Measurements from ENCODE around the gene CFAP410. TPM values are rescaled to one million over a fixed set of nuclear protein-coding genes. Genes with fewer than 3 reads are reported as not detected.

Gene CFAP410
- total and polyA plus RNA-seq, 2 donors (not counting 1 experiment from before 2014, with no cell fraction given) = 69.2 to 98.8 TPM

GRCh38 chr21:44306936-44307704, 32.1 kb downstream of the CFAP410 start:
- peaks cover 20 to 31% of the 10 kb centered on the region in 2 donors for H3K4me1 ChIP-seq (ENCODE audit: control insufficient read depth in 2 of 2, insufficient read depth in 2 of 2, low read length in 2 of 2)
- Mint-ChIP-seq H3K4me1 (peaks cover 26% of the 10 kb centered on the region), H3K4me3 (no peak overlapping the region), H3K27ac (peak overlapping the region; percentile 56), H3K9me3 (ENCODE audit: insufficient read depth) (no peaks in the 10 kb centered on the region), H3K27me3 (no peaks in the 10 kb centered on the region)
- 97% methylated on average over 17 of the region's 21 CpGs for WGBS (ENCODE audit: insufficient coverage)
- no peaks in the 10 kb centered on the region for H3K27me3 ChIP-seq (replicated peaks in 1 of 4; ENCODE audit: control extremely low read depth in 1 of 4, control insufficient read depth in 3 of 4, insufficient read depth in 4 of 4, low read length in 3 of 4)
- peaks cover 86% of the 10 kb centered on the region for H3K79me2 ChIP-seq (ENCODE audit: control insufficient read depth, insufficient read depth, low read length)
- H3K4me2 ChIP-seq (replicated peaks; ENCODE audit: low read depth, low read length, poor library complexity, severe bottlenecking) = no peak overlapping the region
- H3K4me3 ChIP-seq (ENCODE audit: control extremely low read depth in 1 of 5, extremely low read depth in 1 of 5, insufficient read depth in 1 of 5, low read depth in 2 of 5, low read length in 4 of 5) = no peak overlapping the region
- ATAC-seq (ENCODE audit: low read depth) (no peak), DNase-seq (no peak)
- H3K9me3 ChIP-seq (ENCODE audit: control extremely low read depth in 1 of 3, control insufficient read depth in 2 of 3, insufficient read depth in 1 of 3, low read length in 2 of 3) = no peaks in the 10 kb centered on the region
- H4K20me1 ChIP-seq (ENCODE audit: control insufficient read depth, insufficient read depth, low read length, poor library complexity, severe bottlenecking) = peaks cover 92% of the 10 kb centered on the region
- H3K36me3 ChIP-seq (replicated peaks in 1 of 2; ENCODE audit: control extremely low read depth in 1 of 2, control insufficient read depth in 1 of 2, extremely low read depth in 1 of 2, insufficient read depth in 2 of 2, low read length in 1 of 2) = peaks cover 4 to 53% of the 10 kb centered on the region in 2 experiments
- H3K9ac ChIP-seq (ENCODE audit: low read length) = no peak overlapping the region
- intact Hi-C loops (cut with micrococcal nuclease) = loop anchor here (10.0 kb wide), 1 partner anchor 292 kb away; the partner anchor contains the start of gene TRAPPC10
- ChIA-PET POLR2A (no interaction called here), CTCF (no interaction called here)
- no peak overlapping the region for H3K27ac ChIP-seq (ENCODE audit: low read length in 2 of 2)
- no peak overlapping the region for H2AFZ ChIP-seq (ENCODE audit: insufficient read depth, low read depth, low read length, poor library complexity, severe bottlenecking)
- no peak for TF ChIP-seq CTCF (IDR thresholded peaks at IDR 0.05)
- TF ChIP-seq EZH2 (IDR thresholded peaks at IDR 0.05; ENCODE audit: borderline replicate concordance, insufficient read depth, low read depth, low read length, poor library complexity, severe bottlenecking) = no peak

- DNase-seq (no peak), ATAC-seq (ENCODE audit: low read depth) (no peak)
- H3K9me3 Mint-ChIP-seq (ENCODE audit: insufficient read depth) = no peaks in the 10 kb centered on the region
- intact Hi-C loops (cut with micrococcal nuclease) = loop anchor here (10.0 kb wide), 1 partner anchor 291 kb away; the partner anchor contains the start of gene TRAPPC10
- 83% methylated on average over 8 of the region's 9 CpGs for WGBS (ENCODE audit: insufficient coverage)
- no peak overlapping the region for H3K4me3 ChIP-seq (ENCODE audit: control extremely low read depth in 1 of 5, extremely low read depth in 1 of 5, insufficient read depth in 1 of 5, low read depth in 2 of 5, low read length in 4 of 5)
- TF ChIP-seq EZH2 (IDR thresholded peaks at IDR 0.05; ENCODE audit: borderline replicate concordance, insufficient read depth, low read depth, low read length, poor library complexity, severe bottlenecking) = no peak
- no peak for TF ChIP-seq CTCF (IDR thresholded peaks at IDR 0.05)
- ChIA-PET CTCF (interaction anchor here (1.0 kb wide), 1 partner anchor 51 kb away, joined by 3 read pairs; no protein-coding TSS in a partner anchor), POLR2A (no interaction called here)
- H3K27ac Mint-ChIP-seq = no peak overlapping the region
- H3K27ac ChIP-seq (ENCODE audit: low read length in 2 of 2) = no peak overlapping the region
- H4K20me1 ChIP-seq (ENCODE audit: control insufficient read depth, insufficient read depth, low read length, poor library complexity, severe bottlenecking) = peaks cover 95% of the 10 kb centered on the region
- no peaks in the 10 kb centered on the region for H3K27me3 Mint-ChIP-seq
- no peak overlapping the region for H2AFZ ChIP-seq (ENCODE audit: insufficient read depth, low read depth, low read length, poor library complexity, severe bottlenecking)
- H3K27me3 ChIP-seq (replicated peaks in 1 of 4; ENCODE audit: control extremely low read depth in 1 of 4, control insufficient read depth in 3 of 4, insufficient read depth in 4 of 4, low read length in 3 of 4) = no peaks in the 10 kb centered on the region
- H3K9me3 ChIP-seq (ENCODE audit: control extremely low read depth in 1 of 3, control insufficient read depth in 2 of 3, insufficient read depth in 1 of 3, low read length in 2 of 3) = no peaks in the 10 kb centered on the region
- H3K4me1 ChIP-seq (ENCODE audit: control insufficient read depth in 2 of 2, insufficient read depth in 2 of 2, low read length in 2 of 2) = peaks cover 35 to 46% of the 10 kb centered on the region in 2 donors
- no peak overlapping the region for H3K9ac ChIP-seq (ENCODE audit: low read length)
- H3K36me3 ChIP-seq (replicated peaks in 1 of 2; ENCODE audit: control extremely low read depth in 1 of 2, control insufficient read depth in 1 of 2, extremely low read depth in 1 of 2, insufficient read depth in 2 of 2, low read length in 1 of 2) = peaks cover 0 to 38% of the 10 kb centered on the region in 2 experiments
- H3K79me2 ChIP-seq (ENCODE audit: control insufficient read depth, insufficient read depth, low read length) = peaks cover 95% of the 10 kb centered on the region
- H3K4me2 ChIP-seq (replicated peaks; ENCODE audit: low read depth, low read length, poor library complexity, severe bottlenecking) = no peak overlapping the region
- H3K4me1 Mint-ChIP-seq = peaks cover 39% of the 10 kb centered on the region
- H3K4me3 Mint-ChIP-seq = no peak overlapping the region
These were observed 33.5 kb downstream of the CFAP410 start for GRCh38 chr21:44305691-44306090.

All from B cell (primary cell).